NT2/D1 (cell line): Measurements from ENCODE around the gene STK32B.
"Not testable (repeated sequence)": the region's sequence is repeated elsewhere in the genome, so short reads cannot be mapped to it uniquely, and the experiment has no call there.

ENCODE experiments used
- DNase-seq: peaks from one replicate; pipeline ENCODE4 v3.0.0-alpha.2; 2011; ENCODE audit warnings: low read depth, low spot score
- H3K27me3 ChIP-seq: 2 replicates; pipeline ENCODE4 v1.6.0; 2011; ENCODE audit warnings: mild to moderate bottlenecking; ENCODE audit not compliant: insufficient read length, insufficient read depth
- H3K36me3 ChIP-seq: 2 replicates; pipeline ENCODE4 v1.6.1; 2011; ENCODE audit warnings: mild to moderate bottlenecking, low read length, mixed read lengths; ENCODE audit not compliant: insufficient read depth, insufficient read length
- H3K4me1 ChIP-seq: 2 replicates; pipeline ENCODE4 v1.5.1; 2011; ENCODE audit not compliant: insufficient read depth, insufficient read length
- H3K4me3 ChIP-seq: 2 replicates; pipeline ENCODE4 v1.5.1; 2011; ENCODE audit warnings: low read depth; ENCODE audit not compliant: insufficient read length
- H3K9ac ChIP-seq: 2 replicates; pipeline ENCODE4 v1.6.0; 2011; ENCODE audit warnings: low read depth; ENCODE audit not compliant: insufficient read length
- H3K9me3 ChIP-seq: 2 replicates; pipeline ENCODE4 v1.5.1; 2011; ENCODE audit warnings: mild to moderate bottlenecking, low read length; ENCODE audit not compliant: insufficient read depth
- SUZ12 ChIP-seq: IDR thresholded peaks from 2 replicates; pipeline ENCODE4 v1.6.1; 2011; ENCODE audit not compliant: insufficient read length, insufficient read depth; ENCODE audit errors: extremely low read depth
- YY1 ChIP-seq: IDR thresholded peaks from 2 replicates; pipeline ENCODE4 v1.6.1; 2011; ENCODE audit not compliant: insufficient read length, insufficient read depth
- ZNF274 ChIP-seq: IDR thresholded peaks from 2 replicates; pipeline ENCODE4 v1.6.1; 2011; ENCODE audit warnings: mild to moderate bottlenecking, low read depth, low read length

Gene STK32B

GRCh38 chr4:5292101-5292500 is 240.8 kb downstream of the STK32B start:
- Histone ChIP-seq H3K4me1 (no peaks in the 10 kb centered on the region), H3K9ac (no peak overlapping the region), H3K9me3 (no peaks in the 10 kb centered on the region), H3K4me3 (no peak overlapping the region), H3K27me3 (no peaks in the 10 kb centered on the region), H3K36me3 (no peaks in the 10 kb centered on the region)
- no peak for DNase-seq
- TF ChIP-seq YY1, result no peak
- TF ChIP-seq ZNF274, result no peak
- no peak for TF ChIP-seq SUZ12

- not testable (repeated sequence) for H3K36me3 ChIP-seq, H3K4me3 ChIP-seq, H3K9me3 ChIP-seq
These were observed 246.9 kb downstream of the STK32B start for GRCh38 chr4:5298000-5298787.

GRCh38 chr4:5300283-5300682 is 249.0 kb downstream of the STK32B start:
- Histone ChIP-seq H3K4me3 (no peak overlapping the region), H3K9ac (no peak overlapping the region), H3K4me1 (peaks cover 3% of the 10 kb centered on the region), H3K27me3 (no peaks in the 10 kb centered on the region), H3K36me3 (no peaks in the 10 kb centered on the region), H3K9me3 (no peaks in the 10 kb centered on the region; the same call in 1 of the 2 replicates)
- no peak for TF ChIP-seq YY1
- no peak for TF ChIP-seq SUZ12
- TF ChIP-seq ZNF274, result no peak
- no peak for DNase-seq

More at GRCh38 chr4:5298000-5298787, 246.9 kb downstream of the STK32B start:
- not testable (repeated sequence) for H3K9ac ChIP-seq, H3K27me3 ChIP-seq, H3K4me1 ChIP-seq, DNase-seq

- Histone ChIP-seq H3K4me1 (no peaks in the 10 kb centered on the region), H3K27me3 (no peaks in the 10 kb centered on the region), H3K9ac (no peak overlapping the region), H3K4me3 (no peak overlapping the region), H3K9me3 (no peaks in the 10 kb centered on the region; the same call in 1 of the 2 replicates), H3K36me3 (no peaks in the 10 kb centered on the region)
- TF ChIP-seq YY1 (no peak), SUZ12 (no peak), ZNF274 (no peak)
- no peak for DNase-seq
These were observed 256.6 kb downstream of the STK32B start for GRCh38 chr4:5307928-5308327.

- no peaks in the 10 kb centered on the region for H3K4me1 ChIP-seq
- no peak for TF ChIP-seq ZNF274
- no peak for TF ChIP-seq YY1
- TF ChIP-seq SUZ12, result no peak
- DNase-seq, result no peak
- H3K9ac ChIP-seq, result no peak overlapping the region
- no peaks in the 10 kb centered on the region for H3K36me3 ChIP-seq
- no peaks in the 10 kb centered on the region for H3K27me3 ChIP-seq
- H3K9me3 ChIP-seq, result peaks cover 12% of the 10 kb centered on the region; the same call in 1 of the 2 replicates
- no peak overlapping the region for H3K4me3 ChIP-seq
These were observed 271.0 kb downstream of the STK32B start for GRCh38 chr4:5322321-5322720.

GRCh38 chr4:5330339-5330989 is 279.2 kb downstream of the STK32B start:
- H3K4me3 ChIP-seq, result no peak overlapping the region
- DNase-seq, result no peak
- TF ChIP-seq YY1 (no peak), ZNF274 (no peak), SUZ12 (no peak)
- H3K27me3 ChIP-seq, result no peaks in the 10 kb centered on the region
- no peaks in the 10 kb centered on the region for H3K4me1 ChIP-seq
- H3K9me3 ChIP-seq, result no peaks in the 10 kb centered on the region; the same call in 1 of the 2 replicates
- H3K9ac ChIP-seq, result no peak overlapping the region
- H3K36me3 ChIP-seq, result no peaks in the 10 kb centered on the region

- Histone ChIP-seq H3K9ac (no peak overlapping the region), H3K4me1 (no peaks in the 10 kb centered on the region), H3K27me3 (no peaks in the 10 kb centered on the region), H3K9me3 (no peaks in the 10 kb centered on the region), H3K4me3 (no peak overlapping the region), H3K36me3 (no peaks in the 10 kb centered on the region)
- TF ChIP-seq ZNF274, result no peak
- no peak for TF ChIP-seq YY1
- TF ChIP-seq SUZ12, result no peak
- no peak for DNase-seq
These were observed 286.5 kb downstream of the STK32B start for GRCh38 chr4:5337731-5338130.
